ENCODE results near the gene FREM1. TPM values are rescaled to one million over a fixed set of nuclear protein-coding genes. Genes with fewer than 3 reads are reported as not detected.

FREM1 gene
- total RNA-seq, 1 donor from 2014 or later = 7.0 TPM

DNA sequence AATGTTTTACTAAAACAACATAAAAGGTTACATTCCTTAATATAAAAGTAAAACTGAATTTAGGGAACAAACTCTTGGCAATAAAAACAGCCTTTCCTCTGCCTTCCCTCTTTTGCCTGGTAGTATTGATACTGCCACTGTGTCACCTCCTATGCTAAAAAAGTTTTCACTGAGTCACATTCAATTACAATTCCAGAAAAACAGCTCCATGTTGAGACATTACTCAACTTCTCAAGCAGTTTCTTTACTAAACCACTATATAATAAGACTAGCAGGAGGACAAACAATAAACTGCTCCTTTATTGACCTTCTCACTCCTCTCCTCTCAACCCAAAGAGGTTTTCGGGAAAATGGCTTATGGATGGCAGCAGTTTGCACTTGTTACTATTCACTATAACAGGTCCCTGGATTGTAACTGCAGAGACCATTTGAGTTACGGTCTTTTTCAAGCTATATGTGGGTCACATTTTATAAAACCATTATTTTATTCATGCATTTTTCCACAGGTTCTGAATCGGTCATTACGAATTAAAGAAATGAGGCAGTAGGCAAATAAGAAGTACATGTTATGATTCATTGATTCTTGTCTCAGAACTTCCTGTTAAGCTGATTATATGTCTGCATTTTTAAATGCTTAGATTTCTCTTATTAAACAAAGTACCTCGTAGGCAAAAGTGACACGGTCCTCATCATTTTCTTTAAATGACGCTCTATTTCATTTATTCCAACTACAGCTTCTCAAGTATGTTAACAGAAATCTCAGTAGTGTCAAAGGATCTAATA, 219.1 kb downstream of the FREM1 start:
- ATAC-seq (peak; percentile 5), DNase-seq (no peak)
- Histone ChIP-seq H3K27me3 (no peaks in the 10 kb centered on the region), H3K27ac (peak overlapping the region; percentile 49), H3K9me3 (no peaks in the 10 kb centered on the region), H3K4me1 (peaks cover 31% of the 10 kb centered on the region), H3K4me3 (peak overlapping the region; percentile 80), H3K36me3 (peaks cover 16% of the 10 kb centered on the region)
- TF ChIP-seq, protein P1, sequence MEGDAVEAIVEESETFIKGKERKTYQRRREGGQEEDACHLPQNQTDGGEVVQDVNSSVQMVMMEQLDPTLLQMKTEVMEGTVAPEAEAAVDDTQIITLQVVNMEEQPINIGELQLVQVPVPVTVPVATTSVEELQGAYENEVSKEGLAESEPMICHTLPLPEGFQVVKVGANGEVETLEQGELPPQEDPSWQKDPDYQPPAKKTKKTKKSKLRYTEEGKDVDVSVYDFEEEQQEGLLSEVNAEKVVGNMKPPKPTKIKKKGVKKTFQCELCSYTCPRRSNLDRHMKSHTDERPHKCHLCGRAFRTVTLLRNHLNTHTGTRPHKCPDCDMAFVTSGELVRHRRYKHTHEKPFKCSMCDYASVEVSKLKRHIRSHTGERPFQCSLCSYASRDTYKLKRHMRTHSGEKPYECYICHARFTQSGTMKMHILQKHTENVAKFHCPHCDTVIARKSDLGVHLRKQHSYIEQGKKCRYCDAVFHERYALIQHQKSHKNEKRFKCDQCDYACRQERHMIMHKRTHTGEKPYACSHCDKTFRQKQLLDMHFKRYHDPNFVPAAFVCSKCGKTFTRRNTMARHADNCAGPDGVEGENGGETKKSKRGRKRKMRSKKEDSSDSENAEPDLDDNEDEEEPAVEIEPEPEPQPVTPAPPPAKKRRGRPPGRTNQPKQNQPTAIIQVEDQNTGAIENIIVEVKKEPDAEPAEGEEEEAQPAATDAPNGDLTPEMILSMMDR (IDR thresholded peaks at IDR 0.05) = no peak
- intact Hi-C loops (cut with DNase I) = no loop called here

- Histone ChIP-seq H3K4me3 (no peak overlapping the region), H3K27me3 (no peaks in the 10 kb centered on the region), H3K27ac (no peak overlapping the region), H3K4me1 (peaks cover 23% of the 10 kb centered on the region), H3K36me3 (peaks cover 20% of the 10 kb centered on the region), H3K9me3 (no peaks in the 10 kb centered on the region)
- intact Hi-C loops (cut with DNase I) = no loop called here
- ATAC-seq = no peak
- DNase-seq = no peak
- TF ChIP-seq, protein P1 (IDR thresholded peaks at IDR 0.05) = no peak
Measured at GRCh38 chr9:14687042-14687719, 223.0 kb downstream of the FREM1 start.

DNA sequence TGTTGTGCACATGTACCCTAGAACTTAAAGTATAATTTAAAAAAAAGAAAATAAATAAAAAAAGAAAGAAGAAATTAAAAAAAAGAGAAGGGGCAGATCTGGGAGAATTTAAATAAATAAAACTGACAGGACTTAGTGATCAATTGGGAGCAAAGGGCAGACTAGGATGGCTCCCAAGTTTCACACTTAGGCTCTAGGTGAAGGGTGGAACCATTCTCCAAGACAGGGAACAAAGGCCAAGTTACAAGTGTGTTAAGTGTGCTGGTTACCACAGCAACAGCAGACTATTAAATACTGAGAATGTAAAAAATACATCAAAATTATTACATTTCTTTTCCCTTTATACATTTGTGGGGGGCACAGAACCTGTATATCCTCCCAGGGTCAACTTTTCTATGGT, 224.1 kb downstream of the FREM1 start:
- Histone ChIP-seq H3K27ac (no peak overlapping the region), H3K9me3 (no peaks in the 10 kb centered on the region), H3K4me3 (no peak overlapping the region), H3K4me1 (peaks cover 12% of the 10 kb centered on the region), H3K27me3 (no peaks in the 10 kb centered on the region), H3K36me3 (peaks cover 20% of the 10 kb centered on the region)
- DNase-seq = no peak
- intact Hi-C loops (cut with DNase I) = no loop called here
- TF ChIP-seq, protein P1 (IDR thresholded peaks at IDR 0.05) = no peak
- no peak for ATAC-seq

Other genes with a start within 250 kb of the FREM1 start
- 20.7 TPM for gene ZDHHC21, start 217.0 kb downstream of the FREM1 start, total RNA-seq
- not detected for gene CER1, start 187.7 kb downstream of the FREM1 start, total RNA-seq